ENCODE results near the gene SERPINB12.

Gene SERPINB12

DNA sequence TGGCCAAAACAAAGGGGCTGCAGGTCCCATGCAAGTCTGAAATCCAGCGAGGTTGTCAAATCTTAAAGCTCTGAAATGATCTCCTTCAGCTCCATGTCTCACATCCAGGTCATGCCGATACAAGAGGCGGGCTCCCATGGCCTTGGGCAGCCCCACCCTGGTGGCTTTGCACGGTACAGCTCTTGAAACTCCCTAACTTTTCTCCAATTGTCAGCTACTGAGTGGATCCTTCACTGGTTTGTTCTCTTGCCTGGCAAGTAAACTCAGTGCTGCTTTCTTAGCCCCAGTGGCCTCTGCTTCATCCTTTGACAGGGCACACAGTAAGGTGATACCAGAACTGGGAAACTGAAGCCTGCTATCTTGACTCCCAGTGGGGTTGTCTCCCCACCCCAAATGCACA lies 71.3 kb downstream of the SERPINB12 start:
- Histone ChIP-seq H3K27me3 (ENCODE audit: control insufficient read depth, insufficient read depth, low read length) (no peaks in the 10 kb centered on the region), H3K9me3 (ENCODE audit: control insufficient read depth, insufficient read depth, low read length) (no peaks in the 10 kb centered on the region), H3K4me1 (ENCODE audit: control insufficient read depth, insufficient read depth, low read length) (peaks cover 5% of the 10 kb centered on the region), H3K36me3 (ENCODE audit: control insufficient read depth, insufficient read depth, low read length) (no peaks in the 10 kb centered on the region), H3K9ac (ENCODE audit: low read depth, low read length) (no peak overlapping the region), H3K4me3 (ENCODE audit: low read depth, low read length) (no peak overlapping the region)

DNA sequence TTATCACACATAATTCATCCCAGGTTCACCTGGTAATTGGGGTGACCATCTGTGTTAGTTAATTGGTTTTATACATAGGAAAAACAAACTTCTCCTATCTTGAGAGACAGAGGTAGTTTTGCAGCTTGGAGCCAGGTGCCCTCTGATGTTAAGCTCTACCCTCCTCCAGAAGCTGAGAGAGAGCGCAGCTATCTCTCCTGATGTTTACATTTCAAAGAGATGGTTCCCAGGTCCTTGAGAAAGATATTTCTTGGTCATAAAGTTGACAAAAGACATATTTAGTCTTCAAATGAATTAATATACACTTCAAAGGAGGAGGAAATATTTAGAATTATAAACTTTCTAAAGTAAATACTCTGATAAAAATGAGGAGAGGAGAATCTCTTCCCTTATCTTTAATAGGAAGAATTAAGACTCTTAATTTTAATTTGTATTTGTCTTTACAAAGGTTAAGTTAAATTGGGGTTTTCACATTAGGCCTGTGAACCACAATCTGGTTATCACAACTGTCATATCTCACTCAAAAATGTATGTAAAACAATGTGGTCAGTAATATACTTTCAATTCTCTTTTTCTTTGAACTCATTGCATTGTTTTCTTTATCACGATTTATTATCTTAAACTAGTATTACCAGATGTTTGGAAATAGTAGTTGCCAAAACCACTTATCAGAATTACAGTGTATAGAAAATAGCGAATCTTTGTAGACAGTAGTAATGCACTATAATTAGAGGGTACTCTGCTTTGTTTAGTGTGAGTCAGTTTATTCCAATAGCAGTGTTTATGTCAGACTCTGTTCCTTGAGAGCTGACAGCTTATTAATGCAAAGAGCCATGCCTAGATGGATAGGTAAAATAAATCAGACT lies 75.1 kb downstream of the SERPINB12 start:
- no peaks in the 10 kb centered on the region for H3K27me3 ChIP-seq (ENCODE audit: control insufficient read depth, insufficient read depth, low read length)
- no peaks in the 10 kb centered on the region for H3K9me3 ChIP-seq (ENCODE audit: control insufficient read depth, insufficient read depth, low read length)
- peaks cover 5% of the 10 kb centered on the region for H3K4me1 ChIP-seq (ENCODE audit: control insufficient read depth, insufficient read depth, low read length)
- no peaks in the 10 kb centered on the region for H3K36me3 ChIP-seq (ENCODE audit: control insufficient read depth, insufficient read depth, low read length)
- H3K4me3 ChIP-seq (ENCODE audit: low read depth, low read length) = no peak overlapping the region
- no peak overlapping the region for H3K9ac ChIP-seq (ENCODE audit: low read depth, low read length)

DNA sequence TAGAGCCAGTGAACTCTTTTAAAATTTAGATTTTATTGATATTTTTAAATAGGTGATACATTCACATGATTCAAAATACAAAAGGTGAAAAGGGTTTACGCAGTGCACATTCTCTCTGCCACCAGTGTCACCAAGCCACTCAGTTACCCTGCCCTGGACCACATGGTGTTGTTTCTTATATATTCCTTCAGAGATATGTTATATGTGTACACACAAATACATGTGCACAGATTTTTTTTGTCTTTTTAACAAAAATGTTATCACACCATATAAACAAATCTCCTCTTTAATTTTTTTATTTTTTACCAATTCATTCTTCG lies 75.7 kb downstream of the SERPINB12 start:
- Histone ChIP-seq H3K4me1 (ENCODE audit: control insufficient read depth, insufficient read depth, low read length) (peaks cover 5% of the 10 kb centered on the region), H3K36me3 (ENCODE audit: control insufficient read depth, insufficient read depth, low read length) (no peaks in the 10 kb centered on the region), H3K4me3 (ENCODE audit: low read depth, low read length) (no peak overlapping the region), H3K9ac (ENCODE audit: low read depth, low read length) (no peak overlapping the region), H3K27me3 (ENCODE audit: control insufficient read depth, insufficient read depth, low read length) (no peaks in the 10 kb centered on the region), H3K9me3 (ENCODE audit: control insufficient read depth, insufficient read depth, low read length) (no peaks in the 10 kb centered on the region)
